ENCODE measurements around the gene TSKS.
A peak's percentile ranks its signal among the peaks of the same experiment; 100 is the strongest.

Gene TSKS

DNA sequence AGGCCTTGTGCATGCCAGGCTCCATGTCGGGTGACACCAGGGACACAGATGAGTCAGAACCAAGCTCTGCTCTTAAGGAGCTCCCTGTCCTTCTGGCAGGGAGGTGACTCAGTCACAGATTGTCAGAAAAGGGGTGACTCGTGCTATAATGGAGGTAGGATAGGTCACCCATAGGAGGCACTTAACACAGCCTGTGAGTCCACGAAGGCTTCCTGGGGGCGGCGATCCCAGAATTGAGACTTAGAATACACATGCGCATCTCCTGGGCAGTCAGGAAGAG lies 30.4 kb upstream of the TSKS start:
- DNase-seq (ENCODE audit: low read depth in 2 of 3, low spot score in 1 of 3), result peak in 1 of 3 donors; percentile 18

DNA sequence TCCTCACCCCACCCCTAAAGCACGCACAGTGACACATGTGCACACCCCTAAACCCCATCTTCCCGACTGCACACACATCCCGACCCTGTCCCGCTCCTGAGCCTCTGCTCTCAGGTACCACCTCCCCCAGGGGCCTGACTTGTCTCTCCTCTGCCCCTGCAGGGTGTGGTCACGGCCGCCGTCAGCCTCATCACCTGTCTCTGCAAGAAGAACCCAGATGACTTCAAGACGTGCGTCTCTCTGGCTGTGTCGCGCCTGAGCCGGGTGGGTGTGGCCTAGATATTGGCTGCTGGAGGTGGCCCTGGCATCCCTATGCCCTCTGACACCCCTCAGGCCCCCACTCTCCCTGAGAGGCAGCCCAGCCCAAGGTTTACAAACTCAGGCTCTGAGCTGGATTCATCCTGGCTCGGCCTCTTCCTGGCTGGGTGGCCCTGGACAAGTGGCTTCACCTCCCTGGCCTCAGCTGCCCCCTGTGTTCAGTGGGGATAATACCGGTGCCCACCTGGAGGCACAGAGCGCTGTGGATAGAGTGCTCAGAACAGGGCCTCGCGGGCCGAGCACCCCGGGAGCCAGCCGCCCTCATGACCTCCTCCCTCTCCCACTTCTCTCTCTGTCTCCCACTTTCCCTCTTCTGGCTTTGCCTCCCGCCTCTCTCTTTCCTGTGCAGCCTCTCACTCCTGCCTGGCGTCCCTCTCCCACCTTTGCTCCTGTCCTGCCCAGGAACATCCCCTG lies 29.9 kb upstream of the TSKS start:
- no peak for DNase-seq (ENCODE audit: low read depth in 2 of 3, low spot score in 1 of 3)

DNA sequence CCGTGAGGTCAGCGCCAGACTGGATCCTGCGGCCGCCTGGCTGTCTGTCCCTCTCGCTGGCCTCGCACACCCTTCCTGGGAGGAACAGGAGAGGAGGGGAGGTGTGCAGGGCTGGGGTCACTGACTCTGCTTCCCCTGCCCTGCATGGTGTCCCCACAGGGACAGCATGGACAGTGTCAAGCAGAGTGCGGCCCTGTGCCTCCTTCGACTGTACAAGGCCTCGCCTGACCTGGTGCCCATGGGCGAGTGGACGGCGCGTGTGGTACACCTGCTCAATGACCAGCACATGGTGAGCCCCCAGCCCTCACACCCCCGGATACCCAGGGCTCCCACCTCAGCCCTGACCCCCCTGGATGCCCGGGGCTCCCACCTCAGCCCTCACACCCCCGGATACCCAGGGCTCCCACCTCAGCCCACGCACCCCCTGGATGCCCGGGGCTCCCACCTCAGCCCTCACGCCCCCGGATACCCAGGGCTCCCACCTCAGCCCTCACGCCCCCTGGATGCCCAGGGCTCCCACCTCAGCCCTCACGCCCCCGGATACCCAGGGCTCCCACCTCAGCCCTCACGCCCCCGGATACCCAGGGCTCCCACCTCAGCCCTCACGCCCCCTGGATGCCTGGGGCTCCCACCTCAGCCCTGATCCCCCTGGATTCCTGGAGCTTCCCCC lies 28.8 kb upstream of the TSKS start:
- DNase-seq (ENCODE audit: low read depth in 2 of 3, low spot score in 1 of 3), result no peak

DNA sequence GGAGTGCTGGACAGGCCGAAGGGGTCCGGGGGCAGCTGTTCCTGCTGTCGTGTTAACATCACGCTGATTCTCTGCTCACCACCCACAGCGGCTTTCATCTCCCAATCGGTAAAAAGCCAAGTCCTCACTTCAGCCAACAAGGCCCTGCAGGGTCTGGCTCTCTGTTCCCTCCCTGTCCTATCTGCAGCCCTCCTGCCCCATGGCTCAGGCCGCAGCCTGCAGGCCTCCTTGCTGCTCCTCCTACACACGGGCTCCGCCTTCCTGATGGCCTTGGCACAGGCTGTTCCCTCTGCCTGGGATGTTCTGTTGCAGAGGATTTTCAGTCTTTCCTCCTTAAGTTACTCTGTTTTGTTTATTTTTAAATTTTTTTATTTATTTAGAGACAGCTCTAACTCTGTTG lies 27.8 kb upstream of the TSKS start:
- no peak for DNase-seq (ENCODE audit: low read depth in 2 of 3, low spot score in 1 of 3)

DNA sequence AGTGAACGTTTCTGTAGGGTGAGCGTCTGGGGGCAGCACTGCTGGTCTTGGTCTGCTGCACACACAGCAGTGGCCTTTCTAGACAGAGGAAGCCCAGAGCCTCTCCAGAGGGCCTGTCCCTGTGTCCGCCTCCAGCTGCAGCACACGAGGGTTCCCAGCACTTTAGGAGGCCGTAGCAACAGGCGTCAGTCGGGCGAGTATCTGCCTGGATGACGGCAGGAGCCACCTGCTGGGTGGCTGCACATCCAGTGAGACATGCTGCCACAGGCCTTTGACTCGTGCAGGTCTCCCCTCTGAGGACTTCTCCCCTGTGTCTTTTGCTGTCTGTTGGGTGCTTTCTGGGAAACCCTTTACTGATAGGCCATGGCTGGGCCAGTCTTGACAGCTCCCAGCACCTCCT lies 25.8 kb upstream of the TSKS start:
- no peak for DNase-seq (ENCODE audit: low read depth in 2 of 3, low spot score in 1 of 3)

DNA sequence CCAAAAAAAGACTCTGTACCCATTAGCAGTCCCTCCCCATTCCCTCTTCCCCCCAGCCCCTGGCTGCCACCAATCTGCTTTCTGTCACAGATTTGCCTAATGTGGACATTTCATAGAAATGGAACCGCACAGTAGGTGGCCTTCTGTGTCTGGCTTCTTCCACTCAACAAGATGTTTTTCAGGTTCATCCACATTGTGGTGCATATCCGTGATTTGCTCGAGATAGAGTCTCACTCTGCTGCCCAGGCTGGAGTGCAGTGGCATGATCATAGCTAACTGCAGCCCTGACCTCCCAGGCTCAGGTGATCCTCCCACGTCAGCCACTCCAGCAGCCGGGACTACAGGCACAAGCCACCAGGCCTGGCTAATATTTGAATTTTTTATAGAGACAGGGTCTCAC lies 24.6 kb upstream of the TSKS start:
- DNase-seq (ENCODE audit: low read depth in 2 of 3, low spot score in 1 of 3), result no peak

DNA sequence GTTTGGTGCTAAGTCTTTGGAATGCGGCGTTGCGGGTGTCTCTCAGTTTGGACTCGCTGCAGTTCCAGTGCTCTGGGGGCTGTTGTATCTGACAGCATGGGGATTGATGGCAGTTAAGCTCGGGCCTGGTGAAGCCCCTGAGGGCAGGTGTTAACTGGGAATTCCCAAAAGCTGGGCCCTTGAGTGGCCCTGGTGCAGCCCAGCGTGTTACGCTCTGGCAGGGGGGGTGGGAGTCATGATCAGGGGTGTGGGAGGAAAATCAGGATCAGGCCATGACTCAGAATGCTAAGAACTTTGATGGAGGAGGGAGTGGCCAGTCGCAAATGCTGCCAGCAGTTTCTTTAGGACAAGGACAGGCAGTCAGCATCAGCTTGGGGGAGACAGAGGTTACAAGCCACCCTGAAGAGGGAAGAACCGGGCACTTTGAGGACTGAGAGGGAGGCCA lies 23.3 kb upstream of the TSKS start:
- DNase-seq (ENCODE audit: low read depth in 2 of 3, low spot score in 1 of 3), result no peak

DNA sequence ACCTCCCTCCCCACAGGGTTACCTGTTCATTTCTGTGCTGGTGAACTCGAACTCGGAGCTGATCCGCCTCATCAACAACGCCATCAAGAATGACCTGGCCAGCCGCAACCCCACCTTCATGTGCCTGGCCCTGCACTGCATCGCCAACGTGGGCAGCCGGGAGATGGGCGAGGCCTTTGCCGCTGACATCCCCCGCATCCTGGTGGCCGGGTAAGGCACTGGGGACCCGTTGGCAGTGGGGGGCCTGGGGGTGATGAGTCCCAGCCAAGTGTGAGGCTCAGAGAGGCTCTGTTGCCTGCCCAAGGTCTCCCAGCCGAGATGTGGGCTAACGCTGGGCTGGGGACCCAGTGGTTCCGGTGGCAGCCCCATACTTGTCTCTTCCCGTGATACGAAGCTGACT lies 19.4 kb upstream of the TSKS start:
- DNase-seq (ENCODE audit: low read depth in 2 of 3, low spot score in 1 of 3), result no peak

DNA sequence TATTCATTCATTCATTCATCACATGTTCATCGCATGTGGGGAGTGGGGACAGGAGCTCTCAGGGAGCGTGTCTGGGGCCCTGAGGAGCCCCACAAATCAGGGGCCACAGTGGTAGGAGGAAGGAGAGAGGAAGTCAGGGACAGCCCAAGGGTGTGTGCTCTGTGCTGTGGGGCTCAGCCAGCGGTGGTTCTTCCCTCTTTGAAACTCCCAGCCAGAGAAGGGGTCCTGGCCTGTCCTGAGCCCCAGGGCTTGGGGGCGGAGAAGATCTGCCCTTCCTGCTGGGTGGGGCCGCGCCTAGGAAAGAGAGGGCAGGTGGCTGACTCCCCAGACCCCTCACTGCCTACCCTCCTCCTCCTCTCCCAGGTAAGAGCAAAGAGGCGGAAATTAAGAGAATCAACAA lies 18.3 kb upstream of the TSKS start:
- no peak for DNase-seq (ENCODE audit: low read depth in 2 of 3, low spot score in 1 of 3)

DNA sequence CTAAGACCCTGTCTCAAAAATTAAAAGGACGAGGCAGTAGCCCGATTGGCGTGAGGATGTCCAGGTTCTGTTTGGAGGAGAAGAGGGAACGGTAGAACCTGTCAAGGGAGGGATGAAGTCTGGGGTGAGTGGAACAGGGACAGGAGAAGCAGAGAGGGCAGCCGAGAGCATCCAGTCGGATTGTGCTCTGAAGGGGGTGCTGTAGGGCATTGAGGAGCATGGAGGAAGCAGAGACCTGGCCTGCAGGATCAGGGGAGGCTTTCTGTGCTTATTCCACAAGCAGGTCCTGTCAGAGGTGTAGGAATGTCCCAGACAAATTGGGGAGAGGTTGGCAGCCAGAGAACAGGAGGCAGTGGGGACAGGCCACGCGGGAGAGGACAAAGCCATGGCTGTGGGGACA lies 17.8 kb upstream of the TSKS start:
- no peak for DNase-seq (ENCODE audit: low read depth in 2 of 3, low spot score in 1 of 3)

DNA sequence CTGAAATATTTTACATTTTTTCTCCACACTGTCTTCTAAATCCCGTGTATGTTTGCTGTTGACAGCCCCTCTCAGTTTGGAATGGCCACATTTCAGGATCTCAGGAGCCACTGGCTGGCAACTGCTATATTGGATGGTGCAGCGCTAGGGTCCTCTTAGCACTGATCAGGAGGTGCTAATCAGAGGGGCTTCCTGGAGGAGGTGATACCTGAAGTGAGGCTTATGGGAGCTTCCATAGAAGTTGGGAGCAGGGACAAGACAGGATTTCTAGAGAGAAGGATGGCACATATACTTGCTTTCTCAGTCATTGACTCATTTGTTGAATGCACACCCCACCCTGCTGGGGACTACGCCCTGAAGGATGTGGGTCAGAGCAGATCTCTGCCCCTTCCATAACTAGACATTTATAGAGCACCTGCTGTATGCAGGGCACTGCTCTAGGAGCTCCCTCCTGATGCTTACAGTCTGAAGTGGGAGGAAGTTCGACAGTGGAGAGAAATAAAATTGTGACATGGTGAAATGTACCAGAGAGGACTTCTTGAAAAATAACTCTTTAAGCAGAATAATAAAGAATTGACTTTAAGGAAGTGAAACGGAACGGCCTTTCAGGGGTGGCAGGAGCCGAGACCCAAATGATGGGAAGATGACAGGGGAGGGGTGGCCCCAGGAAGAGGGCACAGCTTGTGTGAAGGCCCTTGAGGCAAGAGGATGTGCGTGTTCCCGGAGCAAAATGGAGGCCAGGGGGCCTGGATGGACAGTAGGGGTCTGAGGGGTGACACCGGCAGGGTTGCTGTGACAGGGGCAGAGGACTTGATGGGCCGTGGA lies 16.8 kb upstream of the TSKS start:
- DNase-seq (ENCODE audit: low read depth in 2 of 3, low spot score in 1 of 3), result no peak

DNA sequence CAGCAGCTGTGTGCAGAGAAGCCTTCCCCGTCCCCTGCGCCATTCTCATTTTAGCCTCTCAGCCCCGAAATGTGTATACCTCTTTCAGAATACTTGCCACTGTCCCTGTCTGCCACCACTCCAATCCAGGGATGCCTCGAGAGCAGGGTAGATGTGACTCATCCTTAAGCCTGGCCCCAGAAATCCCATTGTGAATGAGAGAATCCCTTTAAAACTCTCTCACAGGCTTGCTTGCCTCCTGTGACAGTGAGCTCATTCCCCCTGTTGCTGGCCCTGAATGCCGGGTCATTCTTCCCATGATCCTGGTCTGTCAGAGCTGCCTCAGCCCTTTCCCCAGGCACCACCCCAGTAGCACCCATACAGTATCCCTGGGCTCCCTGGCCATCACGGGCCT lies 13.3 kb upstream of the TSKS start:
- DNase-seq (ENCODE audit: low read depth in 2 of 3, low spot score in 1 of 3), result no peak

DNA sequence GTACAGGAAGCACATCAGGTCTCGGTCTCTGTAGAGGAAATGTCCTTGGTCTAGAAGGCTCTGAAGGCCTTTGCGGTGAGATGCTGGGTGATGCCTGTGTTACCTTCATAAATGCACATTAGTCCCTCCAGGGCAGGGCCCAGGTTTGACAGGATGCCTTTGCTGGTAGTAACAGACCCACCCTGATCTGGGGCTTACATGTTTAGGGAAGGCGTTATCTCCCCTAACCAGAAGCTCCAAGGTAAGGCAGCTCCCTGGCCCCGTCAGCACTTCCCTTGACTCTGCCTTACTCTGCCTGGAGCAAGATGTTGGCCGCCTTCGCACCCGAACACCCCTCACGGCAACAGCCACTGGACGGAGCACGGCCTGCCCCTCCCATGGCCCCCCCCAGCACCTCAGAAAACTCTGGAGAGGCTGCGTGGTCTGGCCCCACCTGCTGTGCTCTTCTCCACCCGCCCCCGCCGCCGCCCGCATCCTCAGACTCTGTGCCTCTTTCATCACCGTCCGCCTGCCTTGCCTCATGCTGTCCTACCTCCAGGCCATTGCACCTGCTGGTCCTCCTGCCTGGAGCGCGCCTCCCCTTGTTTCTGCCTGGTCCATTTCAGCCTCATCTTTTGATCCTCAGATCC lies 12.8 kb upstream of the TSKS start:
- no peak for DNase-seq (ENCODE audit: low read depth in 2 of 3, low spot score in 1 of 3)

DNA sequence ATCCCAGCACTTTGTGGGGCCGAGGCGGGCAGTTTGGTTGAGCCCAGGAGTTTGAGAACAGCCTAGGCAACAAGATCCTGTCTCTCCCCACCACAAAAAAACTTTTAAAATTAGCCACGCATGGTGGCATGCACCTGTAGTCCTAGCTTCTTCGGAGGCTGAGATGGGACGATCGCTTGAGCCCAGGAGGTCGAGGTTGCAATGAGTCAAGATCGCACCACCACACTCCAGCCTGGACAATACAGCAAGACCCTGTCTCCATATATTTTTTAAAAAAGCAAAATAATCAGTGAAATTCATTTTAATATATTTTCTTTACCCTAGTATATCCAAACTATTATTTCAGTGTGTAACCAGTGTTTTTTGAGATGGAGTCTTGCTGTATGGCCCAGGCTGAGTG lies 11.9 kb upstream of the TSKS start:
- DNase-seq (ENCODE audit: low read depth in 2 of 3, low spot score in 1 of 3), result no peak

DNA sequence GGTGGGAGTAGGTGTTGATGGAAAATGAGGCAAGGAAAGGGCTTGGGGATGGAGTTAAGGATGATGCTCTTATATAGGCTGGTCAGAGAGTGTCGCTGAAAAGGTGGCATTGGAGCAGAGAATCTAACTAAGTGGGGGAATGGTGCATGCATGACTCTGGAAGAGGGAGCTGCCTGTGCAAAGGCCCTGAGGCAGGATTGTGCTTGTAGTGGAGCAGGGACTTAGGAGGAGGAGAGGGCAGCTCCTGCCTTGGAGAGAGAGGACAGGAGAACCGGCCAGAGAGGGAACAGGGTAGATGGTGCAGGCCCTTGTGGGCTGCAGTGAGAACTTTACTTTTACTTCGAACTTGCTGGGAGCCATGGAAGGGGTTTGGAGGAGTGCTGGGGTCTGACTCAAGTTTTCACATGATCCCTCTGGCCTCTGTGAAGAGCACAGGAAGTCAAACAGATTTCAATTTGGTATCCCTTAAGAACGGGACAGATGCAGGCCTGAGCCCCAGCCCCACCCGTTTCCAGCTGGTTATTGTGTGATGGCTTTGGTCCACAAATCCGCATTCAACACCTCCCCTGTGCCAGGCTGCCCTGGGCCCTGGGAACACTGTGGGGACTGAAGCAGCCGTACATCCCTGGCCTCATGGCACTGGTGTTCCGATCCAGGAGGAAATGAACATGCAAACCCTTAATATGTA lies 10.7 kb upstream of the TSKS start:
- no peak for DNase-seq (ENCODE audit: low read depth in 2 of 3, low spot score in 1 of 3)

DNA sequence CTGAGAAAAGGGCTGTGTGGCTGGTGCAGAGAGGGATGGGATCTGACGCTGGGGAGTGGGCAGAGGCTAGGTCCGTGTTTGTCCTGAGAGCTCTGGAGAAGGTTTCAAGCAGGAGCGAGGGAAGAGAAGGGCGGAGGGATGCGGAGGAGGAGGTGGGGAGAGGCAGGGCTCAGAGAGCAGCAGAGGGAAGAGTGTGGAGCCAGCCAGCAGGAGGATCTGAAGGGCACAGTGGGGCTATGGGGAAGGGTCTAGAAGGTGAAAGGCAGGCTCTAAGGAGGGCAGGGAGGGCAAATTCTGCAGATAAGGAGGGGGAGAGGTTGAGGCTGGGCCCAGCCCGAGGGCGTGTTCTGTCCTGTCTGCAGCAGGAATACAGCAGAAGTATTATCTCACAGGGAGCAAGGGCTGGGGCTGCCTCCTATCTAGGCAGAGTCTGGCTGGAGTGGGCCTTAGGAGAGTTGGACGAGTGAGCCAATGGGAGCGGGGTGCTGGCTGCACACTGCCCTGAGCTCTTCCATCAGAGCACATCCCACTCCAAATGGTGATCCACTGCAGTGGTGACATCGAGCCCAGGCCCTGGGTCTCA lies 9.8 kb upstream of the TSKS start:
- no peak for DNase-seq (ENCODE audit: low read depth in 2 of 3, low spot score in 1 of 3)

DNA sequence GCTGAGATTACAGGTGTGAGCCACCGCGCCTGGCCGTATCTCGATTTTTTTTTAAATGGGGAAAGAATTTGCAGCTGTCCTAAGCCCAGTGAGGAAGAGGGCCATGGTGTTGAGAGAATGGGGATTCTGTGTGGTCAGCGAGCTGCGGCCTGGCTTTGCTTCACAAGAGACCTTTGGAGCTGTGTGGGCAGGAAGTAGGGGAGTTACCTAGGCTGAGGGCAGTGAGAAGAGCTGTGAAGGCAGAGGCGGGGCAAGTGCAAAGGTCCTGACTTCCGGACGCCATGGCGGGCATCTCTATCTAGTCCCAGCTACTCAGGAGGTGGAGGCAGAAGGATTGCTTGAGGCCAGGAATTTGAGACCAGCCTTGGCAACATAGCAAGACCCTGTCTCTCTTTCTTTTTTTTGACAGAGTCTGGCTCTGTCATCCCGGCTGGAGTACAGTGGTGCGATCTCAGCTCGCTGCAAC lies 8.6 kb upstream of the TSKS start:
- no peak for DNase-seq (ENCODE audit: low read depth in 2 of 3, low spot score in 1 of 3)

DNA sequence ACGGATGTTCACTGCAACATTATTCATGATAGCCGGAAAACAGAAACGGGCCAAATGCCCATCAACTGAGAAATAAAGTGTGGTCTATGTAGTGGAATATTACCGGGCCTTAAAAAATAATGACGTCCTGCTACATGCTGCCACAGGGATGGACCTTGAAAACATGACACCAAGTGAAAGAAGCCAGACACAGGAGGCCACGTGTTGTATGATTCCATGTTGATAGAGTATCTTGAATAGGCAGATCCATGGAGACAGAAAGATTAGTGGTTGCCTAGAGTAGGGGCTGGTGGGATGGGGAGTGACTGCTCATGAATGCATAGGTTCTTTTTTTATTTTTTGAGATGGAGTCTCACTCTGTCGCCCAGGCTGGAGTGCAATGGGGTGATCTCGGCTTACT lies 7.4 kb upstream of the TSKS start:
- no peak for DNase-seq (ENCODE audit: low read depth in 2 of 3, low spot score in 1 of 3)

DNA sequence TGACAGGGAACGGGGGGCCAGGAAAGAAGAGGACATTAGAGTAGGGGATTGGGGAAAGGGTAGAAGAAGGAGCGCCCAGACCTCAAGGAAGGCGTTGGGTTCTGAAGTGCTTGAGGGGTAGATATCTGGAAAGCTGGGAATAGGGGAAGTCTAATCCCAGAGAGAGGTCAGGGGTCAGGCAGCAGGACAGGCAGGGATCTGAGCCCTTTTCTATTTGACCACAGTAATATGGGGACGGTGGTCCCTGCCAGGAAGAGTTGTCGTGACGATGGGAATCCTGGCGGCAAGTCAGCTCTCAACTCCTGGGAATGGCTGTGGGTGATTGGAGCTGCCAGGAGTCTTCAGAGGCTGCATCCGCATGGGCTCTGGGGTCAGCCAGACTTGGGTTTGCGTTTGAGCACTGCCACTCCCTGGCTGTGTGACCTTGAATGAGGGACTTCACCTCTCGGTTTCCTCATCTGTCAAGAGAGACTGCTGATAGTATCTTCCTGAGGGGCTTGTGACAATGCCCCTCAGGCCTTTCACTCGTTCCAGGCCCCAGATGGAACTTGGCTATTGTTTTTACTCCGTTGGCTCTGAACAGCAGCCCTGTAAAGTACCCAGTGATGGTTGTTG lies 5.0 kb upstream of the TSKS start:
- DNase-seq (ENCODE audit: low read depth in 2 of 3, low spot score in 1 of 3), result no peak

DNA sequence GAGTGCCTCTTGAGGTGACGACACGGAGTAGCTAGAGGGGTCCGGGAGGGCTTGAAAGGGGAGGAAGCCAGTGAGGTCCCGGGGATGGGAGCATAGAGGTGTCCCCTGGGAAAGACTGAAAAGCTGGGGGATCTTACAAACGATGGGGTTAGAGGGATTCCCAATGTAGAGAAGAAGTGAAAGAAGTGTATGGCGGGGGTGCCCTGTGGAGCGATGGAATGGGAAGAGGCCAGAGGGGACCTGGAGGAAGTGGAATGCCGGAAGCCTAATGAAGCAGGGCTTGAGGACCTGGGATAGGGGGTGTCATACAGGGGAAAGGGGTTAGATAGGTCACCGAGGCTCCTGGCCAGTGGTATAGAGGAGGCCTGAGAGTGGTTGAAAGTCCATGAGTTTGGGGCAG lies 4.3 kb upstream of the TSKS start:
- DNase-seq (ENCODE audit: low read depth in 2 of 3, low spot score in 1 of 3), result no peak

DNA sequence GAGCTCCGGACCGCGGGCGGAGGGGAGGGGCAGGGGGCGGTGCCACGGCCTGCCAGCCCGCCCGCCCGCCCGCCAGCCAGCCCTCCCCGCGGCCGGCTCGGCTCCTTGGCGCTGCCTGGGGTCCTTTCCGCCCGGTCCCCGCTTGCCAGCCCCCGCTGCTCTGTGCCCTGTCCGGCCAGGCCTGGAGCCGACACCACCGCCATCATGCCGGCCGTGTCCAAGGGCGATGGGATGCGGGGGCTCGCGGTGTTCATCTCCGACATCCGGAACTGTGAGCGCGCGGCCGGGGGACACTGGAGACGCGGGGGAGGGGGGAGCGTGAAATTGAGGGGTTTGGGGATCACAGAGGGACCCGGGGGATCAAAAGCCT lies 3.8 kb upstream of the TSKS start, which contains the start of gene AP2A1:
AP2A1 (plus strand) TSS at position 72 of the 370 bp plus-strand sequence; CDS start at position 205, 133 bp downstream.
- no peak for DNase-seq (ENCODE audit: low read depth in 2 of 3, low spot score in 1 of 3)

Measured in stimulated activated CD4-positive, alpha-beta T cell treated with anti-CD3 and anti-CD28 coated beads, Interleukin-12 subunit alpha, Interleukin-12 subunit beta, amount 100 ng/mL, for 48 hours (primary cell).